Cardiac muscle cell (in vitro differentiated cells and primary cell): ENCODE results near the gene ARHGAP26. TPM values are rescaled to one million over a fixed set of nuclear protein-coding genes. Genes with fewer than 3 reads are reported as not detected.

Experiments used
- DNase-seq, 2 donors: peaks; one replicate each; pipeline versions ENCODE4 v3.0.0 to v3.0.0-alpha.2; 2010 to 2017; ENCODE audit warnings: low read depth in 1 of 2, low spot score in 1 of 2
- H3K27ac ChIP-seq: fragments of 200-600 bp; sonication (generic); 2 replicates; pipeline ENCODE4 v1.5.1; 2016
- H3K27me3 ChIP-seq: fragments of 200-600 bp; sonication (generic); 2 replicates; pipeline ENCODE4 v1.6.0; 2016; ENCODE audit warnings: control low read depth
- H3K36me3 ChIP-seq: fragments of 200-600 bp; sonication (generic); 2 replicates; pipeline ENCODE4 v1.5.1; 2016; ENCODE audit warnings: control low read depth
- H3K4me1 ChIP-seq: fragments of 200-600 bp; sonication (generic); 2 replicates; pipeline ENCODE4 v1.8.1; 2017; ENCODE audit warnings: low read depth, mild to moderate bottlenecking, mixed run types
- H3K4me3 ChIP-seq: fragments of 200-600 bp; sonication (generic); 2 replicates; pipeline ENCODE4 v1.5.1; 2016; ENCODE audit warnings: mild to moderate bottlenecking
- H3K9me3 ChIP-seq: fragments of 200-600 bp; sonication (generic); 2 replicates; pipeline ENCODE4 v1.5.1; 2017; ENCODE audit warnings: low read depth, mild to moderate bottlenecking, control low read depth
- polyA plus RNA-seq: library from polyadenylated mRNA; unstranded; fragments of >200 nt; fragmentation: Nextera tagmentation; extraction: Ambion mirVana; gene quantifications from 2 replicates; pipeline ENCODE4 v1.2.1, GENCODE V29; 2016
- total RNA-seq: library from RNA; depleted of rRNA; stranded (reverse); fragments of >200 nt; gene quantifications from 2 replicates; pipeline ENCODE4 v1.2.3, GENCODE V29; 2016
- TF ChIP-seq, protein P1 (sequence below): IDR thresholded peaks from 2 replicates; pipeline ENCODE4 v1.5.1; 2012; ENCODE audit warnings: low read depth, mild to moderate bottlenecking, low read length

The ARHGAP26 gene, protein sequence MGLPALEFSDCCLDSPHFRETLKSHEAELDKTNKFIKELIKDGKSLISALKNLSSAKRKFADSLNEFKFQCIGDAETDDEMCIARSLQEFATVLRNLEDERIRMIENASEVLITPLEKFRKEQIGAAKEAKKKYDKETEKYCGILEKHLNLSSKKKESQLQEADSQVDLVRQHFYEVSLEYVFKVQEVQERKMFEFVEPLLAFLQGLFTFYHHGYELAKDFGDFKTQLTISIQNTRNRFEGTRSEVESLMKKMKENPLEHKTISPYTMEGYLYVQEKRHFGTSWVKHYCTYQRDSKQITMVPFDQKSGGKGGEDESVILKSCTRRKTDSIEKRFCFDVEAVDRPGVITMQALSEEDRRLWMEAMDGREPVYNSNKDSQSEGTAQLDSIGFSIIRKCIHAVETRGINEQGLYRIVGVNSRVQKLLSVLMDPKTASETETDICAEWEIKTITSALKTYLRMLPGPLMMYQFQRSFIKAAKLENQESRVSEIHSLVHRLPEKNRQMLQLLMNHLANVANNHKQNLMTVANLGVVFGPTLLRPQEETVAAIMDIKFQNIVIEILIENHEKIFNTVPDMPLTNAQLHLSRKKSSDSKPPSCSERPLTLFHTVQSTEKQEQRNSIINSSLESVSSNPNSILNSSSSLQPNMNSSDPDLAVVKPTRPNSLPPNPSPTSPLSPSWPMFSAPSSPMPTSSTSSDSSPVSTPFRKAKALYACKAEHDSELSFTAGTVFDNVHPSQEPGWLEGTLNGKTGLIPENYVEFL
- total RNA-seq (10.7 and 16.2 TPM in 2 replicates), polyA plus RNA-seq (12.7 and 12.9 TPM in 2 replicates)

DNA sequence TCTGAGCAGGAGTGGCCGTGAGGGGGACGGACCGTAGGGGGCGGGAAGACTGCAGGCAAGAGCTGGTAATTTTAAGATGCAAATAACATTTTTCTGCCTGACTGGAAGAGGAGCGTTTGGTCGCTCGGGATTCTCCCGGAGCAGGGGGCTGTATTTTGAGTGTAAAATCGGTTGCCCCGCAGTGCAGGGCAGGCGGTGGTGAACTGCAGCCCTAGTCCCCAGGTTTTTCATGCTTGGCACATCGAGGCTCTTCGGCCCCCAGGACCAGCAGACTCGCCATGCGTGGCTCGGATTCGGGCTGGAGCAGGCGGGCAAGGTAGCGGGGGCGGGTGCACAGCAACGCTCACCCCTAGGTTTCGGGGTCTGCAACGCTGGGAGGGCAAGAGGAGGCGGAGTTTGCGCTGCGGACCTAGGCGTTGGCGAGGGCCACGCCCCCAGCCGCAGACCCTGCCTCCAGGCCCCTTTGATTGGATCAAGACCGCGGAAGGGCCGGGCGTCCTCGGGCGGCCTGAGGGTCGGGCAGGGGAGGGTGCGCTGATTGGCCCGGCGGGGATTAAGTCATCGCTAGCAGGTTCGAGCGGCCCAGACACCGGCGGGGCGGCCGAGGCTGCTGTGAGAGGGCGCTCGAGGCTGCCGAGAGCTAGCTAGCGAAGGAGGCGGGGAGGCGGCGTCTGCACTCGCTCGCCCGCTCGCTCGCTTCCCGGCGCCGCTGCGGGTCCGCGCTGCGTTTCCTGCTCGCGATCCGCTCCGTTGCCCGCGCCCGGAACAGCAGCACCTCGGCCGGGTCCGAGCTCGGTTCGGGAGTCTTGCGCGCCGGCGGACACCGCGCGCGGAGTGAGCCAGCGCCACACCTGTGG is at the start of gene ARHGAP26:
ARHGAP26 (plus strand) TSS at position 585 of the 857 bp plus-strand sequence. CDS start 385 bp downstream, outside the sequence.
- TF ChIP-seq, protein P1, sequence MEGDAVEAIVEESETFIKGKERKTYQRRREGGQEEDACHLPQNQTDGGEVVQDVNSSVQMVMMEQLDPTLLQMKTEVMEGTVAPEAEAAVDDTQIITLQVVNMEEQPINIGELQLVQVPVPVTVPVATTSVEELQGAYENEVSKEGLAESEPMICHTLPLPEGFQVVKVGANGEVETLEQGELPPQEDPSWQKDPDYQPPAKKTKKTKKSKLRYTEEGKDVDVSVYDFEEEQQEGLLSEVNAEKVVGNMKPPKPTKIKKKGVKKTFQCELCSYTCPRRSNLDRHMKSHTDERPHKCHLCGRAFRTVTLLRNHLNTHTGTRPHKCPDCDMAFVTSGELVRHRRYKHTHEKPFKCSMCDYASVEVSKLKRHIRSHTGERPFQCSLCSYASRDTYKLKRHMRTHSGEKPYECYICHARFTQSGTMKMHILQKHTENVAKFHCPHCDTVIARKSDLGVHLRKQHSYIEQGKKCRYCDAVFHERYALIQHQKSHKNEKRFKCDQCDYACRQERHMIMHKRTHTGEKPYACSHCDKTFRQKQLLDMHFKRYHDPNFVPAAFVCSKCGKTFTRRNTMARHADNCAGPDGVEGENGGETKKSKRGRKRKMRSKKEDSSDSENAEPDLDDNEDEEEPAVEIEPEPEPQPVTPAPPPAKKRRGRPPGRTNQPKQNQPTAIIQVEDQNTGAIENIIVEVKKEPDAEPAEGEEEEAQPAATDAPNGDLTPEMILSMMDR: peak; percentile 41
- H3K4me3 ChIP-seq: peak within 1 kb of the TSS; percentile 70
- H3K4me1 ChIP-seq: peaks cover 15% of the 10 kb centered on the region
- H3K27ac ChIP-seq: peak within 1 kb of the TSS; percentile 84
- DNase-seq: peak; percentile 98 to 99
- no peaks in the 10 kb centered on the region for H3K36me3 ChIP-seq
- no peaks in the 10 kb centered on the region for H3K27me3 ChIP-seq
- H3K9me3 ChIP-seq: no peaks in the 10 kb centered on the region

DNA sequence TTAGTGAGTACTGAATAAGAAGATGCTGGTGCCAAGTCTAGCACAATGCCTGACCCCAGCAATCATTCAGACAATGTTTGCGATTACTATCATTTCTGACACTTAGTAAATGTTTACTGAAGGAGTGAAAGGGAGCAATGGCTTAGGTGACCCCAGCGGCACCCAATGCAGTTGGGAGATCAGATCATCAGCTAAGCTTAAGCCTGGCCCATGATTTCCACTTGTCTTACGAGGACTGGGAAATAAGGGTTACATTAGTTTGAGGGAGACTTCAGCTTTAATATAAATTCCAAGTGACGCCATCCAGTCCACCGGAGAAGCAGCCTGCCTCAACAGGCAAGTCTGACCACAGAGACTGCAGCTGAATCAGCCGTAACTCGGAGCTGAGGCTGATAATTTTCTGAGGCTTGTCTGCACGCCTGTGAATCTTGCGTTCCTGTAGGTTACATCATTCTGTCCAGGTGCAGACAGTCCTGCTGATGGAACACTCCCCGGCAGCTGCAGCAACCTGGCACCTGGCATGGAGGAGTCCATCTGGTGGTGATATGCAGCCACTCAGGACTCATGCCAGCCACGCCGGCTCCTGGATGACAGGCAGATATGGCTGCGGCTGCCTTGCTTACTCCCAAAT is 49.4 kb upstream of the ARHGAP26 start:
- Histone ChIP-seq H3K9me3 (no peaks in the 10 kb centered on the region), H3K27me3 (no peaks in the 10 kb centered on the region), H3K27ac (no peak overlapping the region), H3K4me3 (no peak overlapping the region), H3K4me1 (no peaks in the 10 kb centered on the region), H3K36me3 (no peaks in the 10 kb centered on the region)
- peak in 1 of 2 donors; percentile 63 for DNase-seq
- TF ChIP-seq, protein P1: no peak

DNA sequence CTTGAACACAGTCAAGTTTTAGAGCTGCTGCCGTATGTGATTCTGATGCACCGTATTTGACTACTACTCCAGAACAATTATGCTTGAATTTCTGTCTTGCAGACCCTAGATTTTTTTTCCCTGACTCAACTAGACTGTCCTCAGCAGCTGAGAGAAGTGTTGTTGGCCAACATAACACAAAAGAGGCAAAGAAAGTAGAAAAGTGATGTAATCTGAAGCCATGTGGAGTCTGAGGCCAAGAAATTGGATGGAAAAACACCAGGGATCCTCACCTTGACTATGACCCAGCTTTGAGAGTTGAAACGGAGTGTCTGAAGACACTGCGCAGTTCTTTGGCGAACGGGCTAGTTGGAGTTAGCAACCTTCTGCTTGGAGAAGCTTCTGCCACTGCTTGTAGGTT is 48.0 kb upstream of the ARHGAP26 start:
- Histone ChIP-seq H3K4me1 (no peaks in the 10 kb centered on the region), H3K4me3 (no peak overlapping the region), H3K9me3 (no peaks in the 10 kb centered on the region), H3K27ac (no peak overlapping the region), H3K27me3 (no peaks in the 10 kb centered on the region), H3K36me3 (no peaks in the 10 kb centered on the region)
- peak in 1 of 2 donors; percentile 44 for DNase-seq
- TF ChIP-seq, protein P1: no peak

DNA sequence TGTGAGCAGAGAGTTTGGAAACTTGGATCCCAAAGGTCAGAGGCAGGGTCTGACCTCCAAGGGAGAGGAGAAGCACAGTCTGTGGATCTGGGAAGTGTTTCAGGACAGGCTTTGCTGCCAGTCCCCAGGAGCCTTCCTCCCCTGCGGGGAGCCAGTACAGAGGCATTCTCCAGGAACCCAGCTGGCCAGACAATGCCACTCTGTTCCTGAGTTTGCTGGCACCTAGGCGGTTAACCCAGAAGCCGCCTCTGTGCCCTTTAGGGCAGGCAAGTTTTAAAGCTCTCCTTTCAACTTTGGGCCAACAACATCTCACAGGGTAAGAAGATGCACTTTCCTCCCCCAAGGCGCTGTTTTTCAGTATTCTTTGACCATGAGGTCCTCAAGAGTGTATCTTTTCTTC is 47.3 kb upstream of the ARHGAP26 start:
- Histone ChIP-seq H3K36me3 (no peaks in the 10 kb centered on the region), H3K4me3 (no peak overlapping the region), H3K4me1 (no peaks in the 10 kb centered on the region), H3K27me3 (no peaks in the 10 kb centered on the region), H3K27ac (no peak overlapping the region), H3K9me3 (no peaks in the 10 kb centered on the region)
- DNase-seq: no peak
- TF ChIP-seq, protein P1: no peak

DNA sequence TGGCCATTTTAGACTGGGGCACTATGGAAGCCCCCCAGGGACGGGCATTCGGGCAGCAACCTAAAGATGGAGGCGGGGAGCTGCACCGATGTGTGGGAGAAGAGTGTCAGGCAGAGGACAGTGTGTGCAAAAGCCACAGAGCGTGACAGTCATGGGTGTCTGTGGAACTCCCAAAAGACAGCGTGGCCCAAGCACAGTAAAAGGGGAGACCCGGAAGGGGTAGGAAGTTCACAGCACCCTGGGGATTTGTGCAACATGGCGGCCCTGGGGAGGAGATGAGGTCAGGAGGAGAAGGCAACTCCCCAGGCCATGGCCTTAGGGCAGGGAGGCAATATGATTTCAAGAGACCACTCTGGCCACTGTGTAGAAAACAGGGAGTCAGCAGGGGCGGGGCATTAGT is 45.4 kb upstream of the ARHGAP26 start:
- Histone ChIP-seq H3K4me3 (no peak overlapping the region), H3K27ac (no peak overlapping the region), H3K36me3 (no peaks in the 10 kb centered on the region), H3K27me3 (no peaks in the 10 kb centered on the region), H3K4me1 (no peaks in the 10 kb centered on the region), H3K9me3 (no peaks in the 10 kb centered on the region)
- TF ChIP-seq, protein P1: no peak
- no peak for DNase-seq
